CD8-positive, alpha-beta memory T cell (primary cell): ENCODE measurements around the gene RAD21L1. TPM values are rescaled to one million over a fixed set of nuclear protein-coding genes. Genes with fewer than 3 reads are reported as not detected.

Experiments used
- CTCF ChIA-PET: fragments of 350-600 bp; sonication (Branson Sonifier 250); formaldehyde crosslinking; loops from one replicate; lab custom pipeline; 2021; ENCODE audit warnings: antibody characterized with exemption; lab: Charles Lee
- POLR2A ChIA-PET: fragments of 350-600 bp; sonication (Branson Sonifier 250); formaldehyde crosslinking; loops from one replicate; lab custom pipeline; 2021; ENCODE audit warnings: antibody characterized with exemption; lab: Charles Lee
- DNase-seq, 5 donors: peaks; one replicate each; pipeline versions ENCODE4 v3.0.0 to v3.0.0-alpha.2; 2020 to 2022; ENCODE audit warnings: mixed read lengths in 1 of 5
- H3K27ac ChIP-seq: one replicate; pipeline ENCODE4 v1.7.0; 2013; ENCODE audit warnings: low read depth, mild to moderate bottlenecking, low read length, moderate library complexity
- H3K27me3 ChIP-seq: 2 replicates; pipeline ENCODE4 v1.7.0; 2013; ENCODE audit warnings: low read length, mild to moderate bottlenecking; ENCODE audit not compliant: insufficient read depth, poor library complexity, severe bottlenecking
- H3K36me3 ChIP-seq: 2 replicates; pipeline ENCODE4 v1.7.0; 2013; ENCODE audit warnings: mild to moderate bottlenecking, low read length, moderate library complexity; ENCODE audit not compliant: insufficient read depth
- H3K4me1 ChIP-seq: 2 replicates; pipeline ENCODE4 v1.7.0; 2013; ENCODE audit warnings: mild to moderate bottlenecking, low read length, moderate library complexity; ENCODE audit not compliant: insufficient read depth
- H3K4me3 ChIP-seq: 2 replicates; pipeline ENCODE4 v1.7.0; 2013; ENCODE audit warnings: mild to moderate bottlenecking, low read length
- H3K9me3 ChIP-seq: 2 replicates; pipeline ENCODE4 v1.7.0; 2013; ENCODE audit warnings: mild to moderate bottlenecking, low read length
- H3K27ac Mint-ChIP-seq, 8 donors: one replicate each; pipeline ENCODE4 v1.8.0; 2020 to 2021; ENCODE audit warnings: mixed read lengths in 8 of 8, mild to moderate bottlenecking in 6 of 8, inconsistent platforms in 3 of 8, moderate library complexity in 3 of 8
- H3K27me3 Mint-ChIP-seq, 2 donors: one replicate each; pipeline ENCODE4 v1.8.0; 2020 to 2021; ENCODE audit warnings: mixed read lengths in 2 of 2, mild to moderate bottlenecking in 1 of 2, moderate library complexity in 1 of 2
- H3K36me3 Mint-ChIP-seq, 3 donors: one replicate each; pipeline ENCODE4 v1.8.0; 2020 to 2021; ENCODE audit warnings: mixed read lengths in 3 of 3, inconsistent platforms in 1 of 3, mild to moderate bottlenecking in 1 of 3
- H3K4me1 Mint-ChIP-seq, 3 donors: one replicate each; pipeline ENCODE4 v1.8.0; 2020 to 2021; ENCODE audit warnings: mixed read lengths in 3 of 3, inconsistent platforms in 1 of 3, mild to moderate bottlenecking in 1 of 3
- H3K4me3 Mint-ChIP-seq, 7 donors: one replicate each; pipeline ENCODE4 v1.8.0; 2020 to 2021; ENCODE audit warnings: mixed read lengths in 7 of 7, mild to moderate bottlenecking in 6 of 7, moderate library complexity in 4 of 7, inconsistent platforms in 2 of 7
- H3K9me3 Mint-ChIP-seq, 5 donors: one replicate each; pipeline ENCODE4 v1.8.0; 2020 to 2022; ENCODE audit warnings: mixed read lengths in 5 of 5, mild to moderate bottlenecking in 3 of 5, moderate library complexity in 2 of 5, inconsistent platforms in 1 of 5
- polyA plus RNA-seq: library from polyadenylated mRNA; unstranded; fragments of 300-500 nt; fragmentation: Illumina TruSeq; gene quantifications from one replicate; pipeline ENCODE4 v1.2.3, GENCODE V29; 2021
- total RNA-seq, 2 experiments: library from RNA; stranded (reverse); gene quantifications; one replicate each; pipeline ENCODE4 v1.2.3, GENCODE V29; 2021

The RAD21L1 gene
- total and polyA plus RNA-seq, 3 experiments from 2014 or later: not detected

DNA sequence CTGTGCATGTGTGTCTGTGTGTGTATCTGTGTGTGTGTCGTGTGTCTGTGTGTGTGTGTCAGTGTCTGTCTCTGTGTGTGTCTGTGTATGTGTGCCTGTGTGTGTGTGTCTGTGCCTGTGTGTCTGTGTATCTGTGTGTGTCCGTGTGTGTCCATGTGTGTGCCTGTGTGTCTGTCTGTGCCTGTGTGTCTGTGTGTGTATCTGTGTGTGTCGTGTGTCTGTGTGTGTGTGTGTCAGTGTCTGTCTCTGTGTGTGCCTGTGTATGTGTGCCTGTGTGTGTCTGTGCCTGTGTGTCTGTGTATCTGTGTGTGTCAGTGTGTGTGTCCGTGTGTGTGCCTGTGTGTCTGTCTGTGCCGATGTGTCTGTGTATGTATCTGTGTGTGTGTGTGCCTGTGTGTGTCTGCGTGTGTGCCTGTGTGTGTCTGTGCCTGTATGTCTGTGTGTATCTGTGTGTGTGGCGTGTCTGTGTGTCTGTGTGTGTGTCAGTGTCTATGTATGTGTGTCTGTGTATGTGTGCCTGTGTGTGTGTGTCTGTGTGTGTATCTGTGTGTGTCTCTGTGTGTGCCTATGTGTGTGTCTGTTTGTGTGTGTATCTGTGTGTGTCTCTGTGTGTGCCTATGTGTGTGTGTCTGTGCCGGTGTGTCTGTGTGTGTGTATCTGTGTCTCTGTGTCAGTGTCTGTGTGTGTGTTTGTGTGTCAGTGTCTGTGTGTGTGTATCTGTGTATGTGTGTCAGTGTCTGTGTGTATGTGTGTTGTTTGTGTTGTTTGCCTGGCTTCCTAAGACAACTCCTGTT lies 51.9 kb downstream of the RAD21L1 start:
- peaks cover 0 to 8% (median 1%) of the 10 kb centered on the region in 3 donors for H3K36me3 Mint-ChIP-seq

DNA sequence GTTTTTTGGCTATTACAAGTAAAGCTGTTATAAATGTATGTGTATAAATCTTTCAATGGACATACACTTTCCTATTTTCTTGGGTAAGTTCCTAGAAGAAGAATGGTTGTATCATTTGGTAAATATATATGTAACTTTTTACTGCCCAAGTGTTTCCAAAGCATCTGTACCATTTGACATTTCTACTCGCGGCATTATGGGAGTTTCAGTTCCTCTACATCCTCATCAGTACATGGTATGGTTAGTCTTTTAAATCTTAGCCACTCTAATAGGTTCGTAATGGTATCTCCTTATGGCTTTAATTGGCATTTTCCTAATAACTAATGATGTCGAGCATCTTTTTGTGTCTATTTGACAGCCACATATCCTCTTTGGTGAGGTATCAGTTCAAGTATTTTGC lies 53.1 kb downstream of the RAD21L1 start:
- H3K27me3 ChIP-seq: no peaks in the 10 kb centered on the region
- CTCF ChIA-PET: interaction anchor here (1.1 kb wide), 1 partner anchor 12 kb away, joined by 3 read pairs; no protein-coding TSS in a partner anchor
- H3K27ac Mint-ChIP-seq: no peak overlapping the region

More for the DNA sequence above, 51.9 kb downstream of the RAD21L1 start:
- peaks cover 26% of the 10 kb centered on the region for H3K4me1 ChIP-seq
- H3K4me1 Mint-ChIP-seq: peaks cover 0 to 2% (median 0%) of the 10 kb centered on the region in 3 donors
- no peaks in the 10 kb centered on the region for H3K27me3 ChIP-seq
- H3K27ac ChIP-seq: no peak overlapping the region
- no peak overlapping the region for H3K4me3 Mint-ChIP-seq
- DNase-seq: no peak
- H3K27me3 Mint-ChIP-seq: no peaks in the 10 kb centered on the region
- ChIA-PET POLR2A (no interaction called here), CTCF (no interaction called here)
- no peak overlapping the region for H3K4me3 ChIP-seq
- H3K9me3 Mint-ChIP-seq: no peaks in the 10 kb centered on the region
- H3K36me3 ChIP-seq: no peaks in the 10 kb centered on the region
- H3K27ac Mint-ChIP-seq: no peak overlapping the region
- no peaks in the 10 kb centered on the region for H3K9me3 ChIP-seq

DNA sequence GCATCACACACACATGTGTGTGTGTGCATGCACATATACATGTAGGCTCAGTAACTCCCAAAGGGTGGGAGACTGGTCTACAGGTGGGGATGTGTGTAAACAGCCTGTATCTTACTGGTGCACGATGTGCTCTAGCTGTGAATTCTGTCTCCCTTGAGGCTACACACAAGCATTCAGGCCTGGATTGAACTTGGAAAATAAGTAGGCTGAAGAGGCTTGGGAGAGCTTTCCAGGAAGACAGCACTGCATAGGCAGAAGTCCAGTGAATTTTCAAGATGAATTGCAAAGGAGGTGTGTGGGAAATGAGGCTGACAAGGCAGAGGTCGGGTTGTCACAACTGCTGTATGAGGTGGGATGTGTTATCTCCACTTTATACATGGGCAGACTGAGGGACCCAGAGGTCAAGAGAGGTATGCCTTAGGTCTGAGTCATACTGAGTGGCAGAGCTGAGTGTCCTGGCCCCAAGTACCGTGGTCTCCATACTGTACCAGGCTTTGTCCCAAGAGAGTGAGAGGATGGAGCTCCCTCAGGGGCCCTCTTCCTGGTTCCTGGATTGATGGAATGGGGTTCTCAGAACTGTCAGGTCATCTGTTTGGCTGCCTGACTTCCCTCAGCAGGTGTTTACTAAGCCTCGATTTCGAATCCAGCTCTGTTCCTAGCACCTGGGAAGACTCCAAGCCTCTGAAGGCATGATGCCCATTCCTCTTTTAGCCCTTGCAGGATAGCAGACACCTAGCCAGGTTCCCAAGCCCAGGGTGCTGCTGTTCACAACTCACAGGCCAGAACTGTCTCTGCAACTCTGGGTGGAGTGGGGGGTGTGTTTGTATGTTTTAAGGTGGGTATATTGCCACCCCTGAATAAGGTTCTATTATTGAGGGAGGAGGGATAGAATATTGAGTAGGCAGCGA lies 54.6 kb downstream of the RAD21L1 start:
- no peaks in the 10 kb centered on the region for H3K9me3 ChIP-seq
- peaks cover 0 to 13% (median 8%) of the 10 kb centered on the region in 3 donors for H3K36me3 Mint-ChIP-seq
- no peak overlapping the region for H3K4me3 Mint-ChIP-seq
- POLR2A ChIA-PET: no interaction called here
- CTCF ChIA-PET: interaction anchor here (1.1 kb wide), 1 partner anchor 13 kb away, joined by 3 read pairs; no protein-coding TSS in a partner anchor
- H3K9me3 Mint-ChIP-seq: no peaks in the 10 kb centered on the region
- peaks cover 2 to 6% (median 6%) of the 10 kb centered on the region in 3 donors for H3K4me1 Mint-ChIP-seq
- H3K27ac ChIP-seq: no peak overlapping the region
- H3K27ac Mint-ChIP-seq: peak overlapping the region in 1 of 8 donors; percentile 68
- H3K4me3 ChIP-seq: no peak overlapping the region
- H3K27me3 Mint-ChIP-seq: no peaks in the 10 kb centered on the region
- H3K27me3 ChIP-seq: no peaks in the 10 kb centered on the region
- no peaks in the 10 kb centered on the region for H3K36me3 ChIP-seq
- DNase-seq: no peak
- peaks cover 33% of the 10 kb centered on the region for H3K4me1 ChIP-seq

More for the DNA sequence above, 53.1 kb downstream of the RAD21L1 start:
- Mint-ChIP-seq H3K9me3 (no peaks in the 10 kb centered on the region), H3K36me3 (peaks cover 0 to 11% (median 3%) of the 10 kb centered on the region in 3 donors), H3K27me3 (no peaks in the 10 kb centered on the region), H3K4me3 (no peak overlapping the region), H3K4me1 (peaks cover 0 to 2% (median 0%) of the 10 kb centered on the region in 3 donors)
- no peak for DNase-seq
- Histone ChIP-seq H3K9me3 (no peaks in the 10 kb centered on the region), H3K27ac (no peak overlapping the region), H3K36me3 (no peaks in the 10 kb centered on the region), H3K4me3 (no peak overlapping the region), H3K4me1 (peaks cover 20% of the 10 kb centered on the region)
- POLR2A ChIA-PET: no interaction called here

DNA sequence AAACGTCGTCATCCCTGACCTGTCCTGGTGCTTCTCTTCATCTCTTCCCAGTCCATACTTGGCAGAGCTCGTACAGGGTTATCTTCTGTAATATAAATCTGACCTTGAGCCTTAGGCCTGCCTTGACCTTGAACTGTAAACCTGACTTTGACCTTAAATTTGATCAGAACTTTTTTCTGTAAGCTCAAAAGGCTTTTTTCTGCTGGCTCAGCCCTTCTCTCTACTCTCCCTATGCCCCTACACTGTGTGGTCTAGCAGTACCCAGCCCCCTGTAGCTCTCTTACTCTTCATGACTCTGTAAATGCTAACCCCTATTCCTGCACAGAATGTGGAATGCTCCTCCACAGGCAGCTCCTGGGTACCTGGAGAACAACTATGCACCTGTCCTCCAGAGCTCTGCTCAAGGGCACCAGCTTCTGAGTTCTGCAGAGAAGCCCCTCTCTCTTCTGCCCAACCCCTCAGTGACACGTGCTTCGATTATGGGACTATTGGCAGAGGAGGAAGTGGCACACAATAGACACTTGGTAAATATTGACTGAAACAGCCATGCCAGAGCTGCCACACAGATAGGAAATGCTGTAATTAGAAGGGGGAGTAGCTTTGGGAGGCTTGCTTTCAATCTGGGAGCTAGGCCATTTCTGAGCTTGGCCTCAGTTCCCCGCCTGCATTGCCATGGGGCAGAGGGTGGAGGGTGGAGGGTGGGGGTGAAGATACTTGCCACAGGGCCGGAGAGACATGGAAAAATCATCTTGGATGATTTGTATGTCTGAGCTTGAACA lies 55.6 kb downstream of the RAD21L1 start:
- no peak overlapping the region for H3K4me3 Mint-ChIP-seq
- CTCF ChIA-PET: interaction anchor here (1.1 kb wide), 1 partner anchor 9 kb away, joined by 3 read pairs; no protein-coding TSS in a partner anchor
- no peak for DNase-seq

DNA sequence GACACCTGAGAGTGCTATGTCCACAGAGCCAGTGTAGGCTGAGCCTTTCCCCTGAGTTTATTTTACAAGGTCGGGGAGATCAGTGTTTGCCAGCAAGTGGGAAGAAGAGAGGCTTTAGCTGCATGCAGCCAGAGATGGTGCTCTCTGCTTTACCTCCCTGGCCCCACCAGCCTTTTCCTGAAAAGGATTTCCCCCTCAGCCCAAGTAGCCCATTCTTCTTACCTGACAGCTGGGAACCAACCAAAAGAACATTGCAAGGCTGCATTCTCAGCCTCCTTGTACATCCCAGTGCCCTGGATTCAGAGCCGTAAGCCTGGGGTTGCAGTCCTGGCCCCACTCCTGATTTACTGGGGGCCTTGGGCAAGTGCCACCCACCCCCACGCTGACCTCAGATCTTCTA lies 57.1 kb downstream of the RAD21L1 start:
- no peaks in the 10 kb centered on the region for H3K9me3 Mint-ChIP-seq
- no peaks in the 10 kb centered on the region for H3K9me3 ChIP-seq
- H3K27me3 ChIP-seq: no peaks in the 10 kb centered on the region
- H3K4me3 ChIP-seq: no peak overlapping the region
- H3K27ac Mint-ChIP-seq: peak overlapping the region in 1 of 8 donors; percentile 51
- H3K4me3 Mint-ChIP-seq: no peak overlapping the region
- no peak for DNase-seq
- H3K4me1 Mint-ChIP-seq: peaks cover 14 to 25% (median 23%) of the 10 kb centered on the region in 3 donors
- H3K27me3 Mint-ChIP-seq: no peaks in the 10 kb centered on the region
- ChIA-PET POLR2A (no interaction called here), CTCF (interaction anchor here (1.1 to 1.6 kb wide), 2 partner anchors 10 to 221 kb away, joined by 3 read pairs; no protein-coding TSS in a partner anchor)
- peaks cover 56% of the 10 kb centered on the region for H3K4me1 ChIP-seq
- no peaks in the 10 kb centered on the region for H3K36me3 ChIP-seq
- no peak overlapping the region for H3K27ac ChIP-seq
- H3K36me3 Mint-ChIP-seq: peaks cover 0 to 13% (median 8%) of the 10 kb centered on the region in 3 donors

More for the DNA sequence above, 55.6 kb downstream of the RAD21L1 start:
- peak overlapping the region in 2 of 8 donors; percentile 4 to 17 for H3K27ac Mint-ChIP-seq
- Histone ChIP-seq H3K9me3 (no peaks in the 10 kb centered on the region), H3K36me3 (no peaks in the 10 kb centered on the region), H3K27ac (no peak overlapping the region), H3K4me1 (peaks cover 43% of the 10 kb centered on the region), H3K4me3 (no peak overlapping the region), H3K27me3 (no peaks in the 10 kb centered on the region)
- H3K4me1 Mint-ChIP-seq: peaks cover 5 to 14% (median 11%) of the 10 kb centered on the region in 3 donors
- peaks cover 0 to 13% (median 7%) of the 10 kb centered on the region in 3 donors for H3K36me3 Mint-ChIP-seq
- no peaks in the 10 kb centered on the region for H3K9me3 Mint-ChIP-seq
- H3K27me3 Mint-ChIP-seq: no peaks in the 10 kb centered on the region
- POLR2A ChIA-PET: no interaction called here

DNA sequence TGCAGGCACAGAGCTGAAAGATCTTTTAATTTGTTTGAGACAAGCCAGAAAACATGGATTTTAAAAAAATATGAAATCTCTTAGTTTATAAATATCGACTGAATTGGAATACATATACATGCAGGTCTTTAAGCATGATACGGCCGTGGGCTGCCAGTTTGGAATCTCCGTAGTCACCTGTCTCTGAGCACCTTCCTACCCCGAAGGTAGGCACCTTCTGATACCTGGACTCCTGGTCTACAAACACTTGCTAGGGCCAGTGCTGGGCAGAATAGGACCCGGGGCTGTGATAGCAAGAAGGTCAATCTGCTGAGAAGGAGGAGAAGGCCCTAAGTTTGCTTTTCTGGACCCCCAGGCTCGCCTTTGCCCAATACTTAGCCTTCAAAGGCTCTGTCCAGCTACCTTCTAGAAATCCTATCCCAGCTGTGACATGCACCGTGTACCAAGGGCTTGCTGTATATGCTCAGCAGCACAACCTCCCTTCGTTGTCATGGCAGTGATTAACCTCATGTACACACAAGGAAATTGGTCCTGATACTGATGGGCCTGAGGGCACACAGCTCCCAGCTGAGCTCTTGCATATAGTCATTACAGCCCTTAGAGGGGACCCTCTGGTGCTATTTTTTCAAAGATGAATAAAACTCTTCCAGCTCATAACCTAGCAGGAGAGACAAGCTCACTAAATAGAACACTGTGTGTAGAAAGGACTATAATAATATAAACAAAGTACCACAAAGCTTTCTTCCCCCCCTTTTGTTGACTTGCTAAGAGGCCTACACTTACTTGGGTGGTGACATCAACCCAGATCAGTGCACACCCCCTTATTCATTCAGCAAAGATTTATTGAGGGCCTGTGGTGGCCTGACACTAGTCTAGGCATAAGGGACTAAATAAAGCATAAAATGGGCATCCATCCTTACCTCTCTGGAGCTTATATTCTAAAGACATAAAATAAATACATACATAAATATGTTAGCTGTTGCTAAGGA lies 58.0 kb downstream of the RAD21L1 start:
- H3K27me3 Mint-ChIP-seq: no peaks in the 10 kb centered on the region
- H3K9me3 Mint-ChIP-seq: no peaks in the 10 kb centered on the region
- ChIA-PET CTCF (interaction anchor here (1.1 to 1.6 kb wide), 3 partner anchors 8 to 220 kb away, joined by 3 to 4 read pairs (median 3); no protein-coding TSS in a partner anchor), POLR2A (no interaction called here)
- Histone ChIP-seq H3K27ac (no peak overlapping the region), H3K36me3 (no peaks in the 10 kb centered on the region), H3K4me3 (no peak overlapping the region), H3K27me3 (no peaks in the 10 kb centered on the region), H3K9me3 (no peaks in the 10 kb centered on the region), H3K4me1 (peaks cover 59% of the 10 kb centered on the region)
- no peak overlapping the region for H3K27ac Mint-ChIP-seq
- H3K4me1 Mint-ChIP-seq: peaks cover 14 to 25% (median 23%) of the 10 kb centered on the region in 3 donors
- no peak overlapping the region for H3K4me3 Mint-ChIP-seq
- DNase-seq: no peak
- peaks cover 0 to 17% (median 11%) of the 10 kb centered on the region in 3 donors for H3K36me3 Mint-ChIP-seq
